Uterus (tissue), 2 donors: Measurements from ENCODE around the gene TXNDC9.

Experiments
- POLR2A ChIP-seq, 2 donors: fragments of 450-650 bp; IDR thresholded peaks; one replicate each; pipeline ENCODE4 v1.6.1; 2016; ENCODE audit warnings: antibody characterized with exemption in 2 of 2, mild to moderate bottlenecking in 1 of 2, moderate library complexity in 1 of 2
- TF ChIP-seq, protein P1 (sequence below), 4 experiments: fragments of 200-600 bp in 2 of 4; fragments of 450-650 bp in 2 of 4; sonication (generic) in 2 of 4; IDR thresholded peaks; one replicate each; pipeline ENCODE4 v1.5.1; 2016 to 2019; ENCODE audit warnings: antibody characterized with exemption in 4 of 4, mild to moderate bottlenecking in 2 of 4, moderate library complexity in 1 of 4

DNA sequence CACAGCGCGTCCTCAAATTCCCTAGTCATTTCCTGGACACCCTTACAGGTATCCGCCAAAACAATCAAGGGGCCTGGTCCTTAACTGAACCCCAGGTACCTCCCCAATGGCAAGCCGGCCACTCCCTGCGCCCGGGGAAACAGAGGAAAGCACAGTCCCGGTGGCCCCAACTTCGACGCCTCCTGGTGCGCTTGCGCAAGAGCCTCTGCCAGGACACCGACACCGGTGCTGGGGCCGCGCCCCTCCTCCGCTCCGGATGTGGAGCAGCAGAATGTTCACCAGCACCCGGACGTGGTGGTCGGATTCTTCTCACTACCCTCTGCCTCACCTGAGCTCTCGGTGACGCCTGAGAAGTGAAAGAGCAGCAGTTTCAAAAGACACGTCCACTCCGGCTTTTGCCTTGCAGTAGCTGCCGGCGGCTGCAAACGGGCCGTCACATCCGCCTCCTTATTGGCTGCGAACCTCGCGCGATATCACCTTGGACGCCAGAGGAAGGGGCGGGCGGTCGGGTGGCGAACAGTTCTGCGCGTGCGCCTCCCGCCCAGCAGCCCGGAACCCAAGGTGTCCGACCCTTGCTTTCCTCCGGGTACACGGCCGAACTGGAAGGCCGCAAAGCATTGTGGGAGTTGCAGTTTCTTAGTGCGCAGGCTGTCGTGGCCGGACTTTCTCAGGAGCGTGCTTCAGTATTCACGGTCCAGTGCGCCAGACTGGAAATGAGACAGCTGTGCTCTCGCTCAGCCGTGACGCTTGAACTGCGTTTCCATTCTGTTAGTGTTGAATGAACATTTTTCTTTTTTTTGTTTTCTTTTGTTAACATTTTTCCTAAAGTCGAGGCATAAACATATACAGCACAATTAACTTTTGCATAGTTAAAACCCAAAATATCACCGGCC lies at the start of gene TXNDC9:
- TF ChIP-seq, protein P1, sequence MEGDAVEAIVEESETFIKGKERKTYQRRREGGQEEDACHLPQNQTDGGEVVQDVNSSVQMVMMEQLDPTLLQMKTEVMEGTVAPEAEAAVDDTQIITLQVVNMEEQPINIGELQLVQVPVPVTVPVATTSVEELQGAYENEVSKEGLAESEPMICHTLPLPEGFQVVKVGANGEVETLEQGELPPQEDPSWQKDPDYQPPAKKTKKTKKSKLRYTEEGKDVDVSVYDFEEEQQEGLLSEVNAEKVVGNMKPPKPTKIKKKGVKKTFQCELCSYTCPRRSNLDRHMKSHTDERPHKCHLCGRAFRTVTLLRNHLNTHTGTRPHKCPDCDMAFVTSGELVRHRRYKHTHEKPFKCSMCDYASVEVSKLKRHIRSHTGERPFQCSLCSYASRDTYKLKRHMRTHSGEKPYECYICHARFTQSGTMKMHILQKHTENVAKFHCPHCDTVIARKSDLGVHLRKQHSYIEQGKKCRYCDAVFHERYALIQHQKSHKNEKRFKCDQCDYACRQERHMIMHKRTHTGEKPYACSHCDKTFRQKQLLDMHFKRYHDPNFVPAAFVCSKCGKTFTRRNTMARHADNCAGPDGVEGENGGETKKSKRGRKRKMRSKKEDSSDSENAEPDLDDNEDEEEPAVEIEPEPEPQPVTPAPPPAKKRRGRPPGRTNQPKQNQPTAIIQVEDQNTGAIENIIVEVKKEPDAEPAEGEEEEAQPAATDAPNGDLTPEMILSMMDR (IDR thresholded peaks at IDR 0.05) = peak in 2 of 4 experiments; percentile 22 to 24
- TF ChIP-seq POLR2A (IDR thresholded peaks at IDR 0.05) = peak; percentile 11 to 63
